Uterus (tissue), 2 donors: ENCODE data around the gene DNAJC17.

Experiments used
- CTCF ChIP-seq, 4 experiments: fragments of 200-600 bp in 2 of 4; fragments of 450-650 bp in 2 of 4; sonication (generic) in 2 of 4; IDR thresholded peaks; one replicate each; pipeline ENCODE4 v1.5.1; 2016 to 2019; ENCODE audit warnings: antibody characterized with exemption in 4 of 4, mild to moderate bottlenecking in 2 of 4, moderate library complexity in 1 of 4
- POLR2A ChIP-seq, 2 donors: fragments of 450-650 bp; IDR thresholded peaks; one replicate each; pipeline ENCODE4 v1.6.1; 2016; ENCODE audit warnings: antibody characterized with exemption in 2 of 2, mild to moderate bottlenecking in 1 of 2, moderate library complexity in 1 of 2

- TF ChIP-seq CTCF (IDR thresholded peaks at IDR 0.05): no peak
- no peak for TF ChIP-seq POLR2A (IDR thresholded peaks at IDR 0.05)
These were observed 32.3 kb downstream of the DNAJC17 start for GRCh38 chr15:40775007-40775406.
